Keratinocyte (primary cell): Measurements from ENCODE around the gene AXIN1.

Experiments
- CTCF ChIP-seq, 3 experiments: IDR thresholded peaks in 1 of 3; conservative IDR thresholded peaks in 1 of 3; optimal IDR thresholded peaks in 1 of 3; 2 replicates in 2 of 3; 3 replicates in 1 of 3; pipeline versions ENCODE3 to v1.5.1; 2011; ENCODE audit warnings: low read length in 3 of 3, mild to moderate bottlenecking in 3 of 3, moderate library complexity in 2 of 3, control low read depth in 1 of 3, inconsistent platforms in 1 of 3; ENCODE audit not compliant: insufficient read depth in 2 of 3; ENCODE audit errors: extremely low read depth in 1 of 3
- EZH2 ChIP-seq: IDR thresholded peaks from one replicate; pipeline ENCODE4 v1.6.1; 2012; ENCODE audit warnings: inconsistent platforms, mild to moderate bottlenecking, low read length, moderate library complexity

DNA sequence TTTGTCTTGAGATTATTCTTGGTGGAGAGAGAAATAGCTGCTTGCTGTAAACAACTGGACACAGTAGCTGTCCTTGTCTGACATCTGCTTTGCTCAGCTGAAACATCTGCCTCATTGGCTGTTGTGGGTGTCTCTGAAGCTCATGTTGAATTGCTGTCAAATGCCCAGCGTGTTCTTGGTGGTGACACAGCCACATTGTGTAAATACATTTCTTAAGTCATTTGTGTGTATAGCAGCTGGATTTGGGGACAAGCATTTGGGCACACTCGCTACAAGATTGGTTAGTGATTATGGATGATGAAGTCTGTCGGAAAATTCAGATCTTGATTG, 112.6 kb downstream of the AXIN1 start:
- TF ChIP-seq CTCF (optimal IDR thresholded peaks at IDR 0.05 in 1 of 3, IDR thresholded peaks at IDR 0.05 in 1 of 3, conservative IDR thresholded peaks at IDR 0.05 in 1 of 3; ENCODE audit: extremely low read depth in 1 of 3, insufficient read depth in 2 of 3, low read length in 3 of 3) (no peak), EZH2 (no peak)
